HG02678 (cell line): Measurements from ENCODE around the gene FAM78B.
A peak's percentile ranks its signal among the peaks of the same experiment; 100 is the strongest.

ENCODE experiments used
- ATAC-seq: cut with Tn5 transposase; IDR thresholded peaks from one replicate; pipeline ENCODE4 v1.9.1; 2021; ENCODE audit warnings: mild to moderate bottlenecking, moderate library complexity; ENCODE audit not compliant: unreplicated experiment

Gene FAM78B

DNA sequence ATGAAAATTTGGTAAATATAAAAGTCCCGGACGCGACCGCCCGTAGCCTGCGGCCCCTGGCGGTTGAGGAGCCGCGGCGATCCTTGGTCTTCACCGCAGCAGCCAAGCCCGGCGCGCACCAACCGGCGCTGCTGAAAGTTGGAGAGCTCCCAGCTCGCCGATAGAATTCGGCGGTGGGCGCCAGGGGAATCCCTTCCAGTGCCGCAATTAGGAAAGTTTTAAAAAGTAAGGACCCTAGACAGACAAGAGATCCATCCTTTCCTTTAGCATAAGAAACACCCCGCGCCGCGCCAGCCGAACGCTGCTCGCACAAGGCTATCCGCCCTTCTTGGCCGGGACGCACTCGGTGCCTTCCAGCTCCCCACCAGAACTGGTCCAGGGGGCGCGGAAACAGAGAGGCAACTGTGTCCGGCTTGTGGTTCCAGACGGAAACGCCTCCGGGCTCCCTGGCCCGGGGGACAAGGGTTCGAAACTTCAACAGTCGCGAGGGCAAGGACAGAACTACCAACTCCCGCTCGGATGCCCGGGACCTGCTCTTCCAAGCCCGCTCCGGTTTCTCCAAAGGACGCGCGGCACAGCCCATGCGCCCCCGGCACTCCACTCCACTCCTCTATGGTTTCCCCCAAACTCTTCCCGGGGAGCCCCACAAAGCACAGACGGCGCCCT, 1.7 kb downstream of the FAM78B start:
- ATAC-seq, result peak; percentile 26

DNA sequence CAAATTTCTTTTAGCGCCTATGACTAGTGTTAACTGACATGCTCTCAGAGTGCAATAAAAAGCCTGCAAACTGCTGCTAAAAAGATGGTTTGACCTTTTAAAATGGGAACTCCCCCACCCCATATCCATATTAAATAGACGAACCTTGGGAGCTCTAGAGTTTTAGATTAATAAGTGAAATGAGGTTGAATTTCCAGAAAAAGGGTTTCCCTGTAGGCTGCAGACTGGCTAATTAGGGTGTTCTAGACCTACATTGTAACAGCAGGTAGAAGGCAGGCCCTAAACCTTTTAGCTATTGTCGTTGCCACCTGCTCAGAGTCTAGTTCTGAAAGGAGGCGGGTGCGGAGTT, 2.2 kb downstream of the FAM78B start:
- no peak for ATAC-seq

GRCh38 chr1:166159656-166160055, 7.1 kb downstream of the FAM78B start:
- ATAC-seq, result no peak

DNA sequence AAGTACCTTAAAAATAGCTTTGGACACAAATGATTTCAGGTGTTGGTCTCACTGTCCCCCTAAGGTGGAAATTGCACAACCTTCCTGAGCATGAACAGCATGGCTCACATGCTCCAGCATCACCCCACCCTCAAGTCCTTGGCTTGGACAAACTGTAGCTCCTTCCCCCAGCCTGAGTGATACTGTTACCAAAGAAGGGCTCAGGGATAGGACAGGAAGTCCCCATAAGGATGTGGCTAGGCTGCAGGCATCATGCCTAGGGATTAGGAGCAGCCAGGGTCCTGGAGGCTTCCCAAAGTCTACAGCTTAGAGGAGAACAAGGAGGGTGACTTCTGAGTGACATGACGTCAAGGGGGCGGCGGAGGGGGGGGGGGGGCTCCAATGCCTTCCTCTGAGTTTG, 10.1 kb downstream of the FAM78B start:
- ATAC-seq, result no peak

DNA sequence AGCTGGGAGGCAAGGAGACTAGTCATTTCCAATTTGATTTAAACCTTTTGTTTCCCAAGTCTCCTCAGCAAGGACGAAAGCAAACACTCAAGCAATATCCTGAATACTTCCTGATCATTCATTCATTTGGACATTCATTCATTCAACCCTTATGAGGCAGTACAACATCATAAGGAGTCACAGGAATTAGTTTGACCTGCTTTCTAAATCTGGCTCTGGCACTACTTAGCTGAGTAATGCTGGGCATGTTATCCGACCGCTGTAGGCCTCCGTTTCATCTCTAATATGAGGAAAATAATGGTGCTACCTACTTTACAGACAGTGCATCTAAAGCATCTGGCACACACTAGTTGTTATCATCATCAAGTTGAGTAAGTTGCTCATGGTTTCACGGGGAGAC, 11.7 kb downstream of the FAM78B start:
- ATAC-seq, result no peak

- ATAC-seq, result no peak
Measured at GRCh38 chr1:166153525-166154314, 13.1 kb downstream of the FAM78B start.

GRCh38 chr1:166152978-166153377, 13.8 kb downstream of the FAM78B start:
- ATAC-seq, result no peak

GRCh38 chr1:166151804-166152203, 15.0 kb downstream of the FAM78B start:
- no peak for ATAC-seq

- ATAC-seq, result no peak
Measured at GRCh38 chr1:166145499-166145898, 21.3 kb downstream of the FAM78B start.

- no peak for ATAC-seq
Measured at GRCh38 chr1:166141969-166142368, 24.8 kb downstream of the FAM78B start.

DNA sequence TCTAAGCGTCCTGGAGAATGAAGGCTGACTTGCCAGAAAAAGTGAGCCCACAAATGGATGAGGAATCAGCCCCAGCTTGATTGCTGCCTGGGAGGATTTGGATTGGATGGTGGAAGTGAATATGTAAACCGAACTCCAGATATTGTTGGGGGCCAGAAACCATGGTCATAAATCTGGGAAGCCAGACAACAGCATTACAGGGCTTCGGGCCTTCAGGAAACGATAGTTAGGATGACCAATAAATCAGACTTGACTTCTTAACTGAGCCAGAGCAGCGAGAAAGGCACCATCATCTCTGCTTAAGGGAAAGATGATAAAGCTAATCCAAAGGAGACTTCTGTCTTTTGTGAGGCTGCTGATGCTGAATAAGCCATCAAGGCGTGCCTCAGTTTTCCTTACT, 26.6 kb downstream of the FAM78B start:
- ATAC-seq, result no peak

- ATAC-seq, result no peak
Measured at GRCh38 chr1:166139735-166140134, 27.1 kb downstream of the FAM78B start.

DNA sequence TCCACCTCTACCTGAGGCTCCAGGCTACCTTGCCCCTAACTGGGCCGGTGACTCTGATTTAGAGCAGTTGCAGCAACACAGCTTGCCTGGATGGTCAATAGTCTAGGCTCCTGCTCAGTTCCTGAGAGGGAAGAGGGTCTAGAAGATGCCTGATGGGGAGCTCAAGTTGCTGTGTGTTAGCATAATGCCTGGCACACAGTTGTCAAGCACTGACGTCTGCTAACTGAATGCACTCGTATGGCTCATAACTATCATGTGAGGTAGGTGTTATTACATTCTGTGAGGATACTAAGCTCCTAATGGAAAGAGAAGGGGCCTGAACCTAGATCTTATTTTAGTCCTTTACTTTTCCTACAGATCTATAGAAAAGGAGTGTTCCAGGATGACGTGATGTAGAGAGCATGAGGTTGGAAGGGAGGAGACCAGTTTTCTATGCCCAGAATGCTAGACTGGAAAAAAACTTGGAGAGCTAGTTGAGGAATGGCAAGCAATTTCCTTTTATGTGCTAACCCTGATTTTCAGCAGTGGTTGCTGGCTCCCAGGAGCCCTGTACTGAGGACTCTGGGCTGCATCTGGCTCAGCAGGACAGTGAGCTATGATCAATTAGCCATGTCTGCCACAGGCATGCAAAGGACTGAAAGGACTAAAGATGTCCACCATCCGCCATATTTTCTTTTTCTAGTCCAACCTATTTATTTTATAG, 30.0 kb downstream of the FAM78B start:
- no peak for ATAC-seq

DNA sequence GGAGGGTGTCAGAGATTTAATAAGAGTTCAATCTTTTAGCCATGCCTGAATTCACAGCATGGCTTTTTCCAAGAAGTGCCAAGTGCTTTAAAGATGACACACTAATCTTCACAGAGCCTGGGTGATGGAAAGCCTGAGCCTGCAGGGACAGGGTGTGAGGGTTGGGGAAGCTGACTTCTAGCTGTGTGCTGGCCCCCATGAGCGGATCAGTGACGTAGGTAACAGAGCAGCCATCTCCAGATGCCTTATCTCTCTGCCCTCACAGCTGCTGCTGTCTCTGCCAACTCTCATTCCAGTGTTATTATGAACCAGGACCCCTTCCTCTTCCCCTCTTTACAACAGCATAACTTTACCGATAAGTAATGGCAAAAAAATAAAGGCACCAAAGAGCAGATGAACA, 30.6 kb downstream of the FAM78B start:
- ATAC-seq, result no peak

DNA sequence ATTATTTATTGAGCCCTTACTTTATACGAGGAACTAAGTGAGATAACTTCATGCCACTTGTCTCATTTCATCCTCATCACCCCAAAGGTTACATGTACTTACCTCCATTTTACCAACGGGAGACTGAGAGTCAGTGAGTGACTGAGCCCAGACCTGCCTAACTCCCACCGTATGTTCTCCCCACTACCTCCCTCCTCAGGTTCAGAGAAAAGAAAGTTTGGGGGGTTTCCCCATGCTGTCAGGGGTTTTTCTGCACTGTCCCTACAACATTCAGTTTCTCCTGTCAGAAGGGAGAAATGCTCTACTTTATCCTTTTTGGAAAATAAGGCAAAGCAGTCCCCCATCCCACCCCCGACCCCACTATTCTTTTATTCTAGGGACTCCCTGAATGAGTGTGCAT, 32.9 kb downstream of the FAM78B start:
- no peak for ATAC-seq

GRCh38 chr1:166133276-166133841, 33.4 kb downstream of the FAM78B start:
- ATAC-seq, result no peak

DNA sequence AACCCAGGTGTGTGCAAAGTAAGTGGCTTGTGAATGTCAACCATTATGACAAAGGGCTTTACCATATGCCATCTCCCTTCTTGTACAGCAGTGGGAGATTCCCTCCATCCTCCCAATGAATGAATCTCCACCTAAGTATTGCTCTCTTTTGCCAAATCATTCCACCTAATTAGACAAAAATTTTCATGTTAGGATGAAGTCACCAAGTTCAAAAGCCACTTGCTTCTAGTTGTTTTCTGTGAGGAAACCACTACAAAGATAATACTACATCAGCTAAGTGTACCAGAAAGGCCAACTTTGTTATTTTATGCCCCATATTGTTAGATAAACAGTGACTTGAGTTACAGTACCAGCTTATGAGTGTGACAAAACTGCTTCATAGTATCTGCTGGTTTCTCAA, 34.3 kb downstream of the FAM78B start:
- no peak for ATAC-seq

GRCh38 chr1:166129006-166129405, 37.8 kb downstream of the FAM78B start:
- ATAC-seq, result no peak

DNA sequence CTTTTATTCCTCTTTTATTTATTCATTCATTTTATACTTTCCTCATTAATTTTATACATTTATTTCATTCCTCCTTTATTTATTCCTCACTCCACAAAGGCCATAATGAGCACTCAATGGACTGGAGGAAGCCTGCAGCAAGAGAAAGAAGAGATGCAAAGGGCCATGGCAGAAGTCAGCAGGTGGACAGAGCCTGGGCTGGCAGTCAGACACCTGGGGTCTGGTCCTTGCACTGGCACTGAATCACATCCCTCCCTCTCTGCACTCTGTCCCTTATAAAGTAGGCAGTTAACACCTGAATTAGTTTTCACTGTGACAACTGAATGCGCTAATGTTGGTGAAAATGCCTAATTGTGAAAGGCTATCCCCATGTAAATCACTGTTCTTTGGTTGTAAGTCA, 38.6 kb downstream of the FAM78B start:
- no peak for ATAC-seq

DNA sequence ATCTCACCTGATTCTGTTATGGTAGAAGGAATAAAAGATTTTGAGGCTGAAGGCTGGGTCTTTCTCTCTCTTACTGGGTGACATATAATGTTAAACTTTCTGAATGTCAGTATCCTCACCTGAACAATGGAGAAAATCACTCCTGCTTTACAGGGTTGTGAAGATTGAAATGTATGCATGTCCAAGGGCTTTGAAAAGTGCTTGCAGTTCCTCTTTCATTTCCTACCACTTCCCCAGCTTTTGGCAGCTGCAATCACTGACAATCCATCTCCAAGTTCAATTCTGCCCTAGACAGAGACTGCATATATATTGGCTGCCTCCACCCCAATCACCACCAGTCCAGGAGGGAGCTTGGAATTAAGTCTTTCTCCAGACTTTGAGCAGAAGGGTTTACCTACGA, 39.8 kb downstream of the FAM78B start:
- ATAC-seq, result no peak

DNA sequence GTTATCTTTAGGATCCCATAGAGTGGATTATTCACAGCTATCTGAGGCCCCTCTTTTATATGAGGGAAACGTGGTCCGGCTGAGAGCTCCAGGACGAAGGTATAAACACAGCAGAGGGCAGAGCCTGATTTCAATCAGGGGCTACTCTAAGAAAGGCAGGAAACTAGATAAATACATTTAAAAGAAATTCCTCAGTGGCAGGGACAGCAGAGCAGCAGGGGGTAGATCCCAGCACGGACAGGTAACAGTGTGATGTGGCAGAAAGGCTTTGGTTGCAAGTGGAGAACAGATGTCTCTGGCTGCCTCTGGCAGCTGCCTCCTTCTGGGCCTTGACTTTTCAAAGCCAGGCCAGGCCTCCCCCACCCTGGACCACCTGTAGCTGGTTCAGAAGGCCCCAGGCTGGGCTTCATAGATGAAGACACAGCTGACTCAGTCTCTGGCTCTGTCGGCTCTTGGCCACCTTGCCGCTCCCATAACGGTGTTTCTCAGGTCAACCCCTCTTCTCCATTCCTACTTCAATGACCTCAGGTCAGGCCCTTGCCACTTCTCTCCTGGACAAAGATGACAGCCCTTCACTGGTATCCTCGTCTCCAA, 43.8 kb downstream of the FAM78B start:
- no peak for ATAC-seq
